ENCODE data around the gene CBY1.

CBY1 gene

DNA sequence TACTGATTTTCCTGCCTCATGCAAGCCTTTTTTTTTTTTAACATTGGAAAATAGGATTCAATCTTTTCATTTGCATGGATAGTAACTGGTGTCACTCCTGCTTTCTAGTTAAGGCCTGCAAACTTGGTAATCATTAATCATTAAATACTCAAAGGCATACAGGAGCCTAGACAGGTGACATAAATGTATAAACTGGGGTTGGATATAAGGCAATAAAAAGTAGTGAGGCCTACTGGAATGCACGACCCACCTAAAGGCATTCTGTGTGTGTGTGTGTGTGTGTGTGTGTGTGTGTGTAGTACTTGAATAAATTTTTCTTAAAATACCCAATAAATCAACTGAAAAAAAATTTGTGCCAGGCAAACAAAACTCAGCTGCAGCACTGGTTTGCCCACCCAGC is 33.2 kb downstream of the CBY1 start:
- no CpG with 5 or more reads among the region's 1 CpG for WGBS, 2 experiments (ENCODE audit: insufficient coverage in 2 of 2)
- Histone ChIP-seq H3K4me3 (ENCODE audit: extremely low read depth, insufficient read depth, low read length, poor library complexity, severe bottlenecking) (no peak overlapping the region), H3K27ac (ENCODE audit: low read depth, low read length, severe bottlenecking) (no peak overlapping the region), H3K4me1 (ENCODE audit: control insufficient read depth, insufficient read depth, low read length, poor library complexity, severe bottlenecking) (no peaks in the 10 kb centered on the region), H3K9me3 (ENCODE audit: control insufficient read depth, low read length) (no peaks in the 10 kb centered on the region), H3K36me3 (ENCODE audit: control insufficient read depth, insufficient read depth, low read length) (peaks cover 80% of the 10 kb centered on the region)

DNA sequence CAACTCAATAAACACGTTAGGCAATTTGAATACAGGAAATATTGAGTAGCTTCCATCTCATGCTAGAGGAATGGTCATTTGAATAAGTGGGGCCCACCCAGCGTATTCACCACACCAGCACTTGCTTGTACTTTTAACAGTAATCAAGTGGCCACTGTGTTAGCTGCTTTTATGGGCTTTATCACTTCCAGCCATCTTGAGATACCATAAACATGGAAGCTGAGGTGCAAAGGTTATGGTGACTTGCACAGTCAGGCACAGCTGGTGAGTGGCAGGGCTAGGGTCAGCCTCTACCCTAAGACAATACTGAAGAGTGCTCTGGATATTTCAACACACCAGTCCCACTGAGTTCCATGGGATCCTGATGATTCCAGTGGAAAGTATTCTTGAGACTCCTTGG is 37.6 kb downstream of the CBY1 start:
- Histone ChIP-seq H3K27ac (ENCODE audit: low read depth, low read length, severe bottlenecking) (no peak overlapping the region), H3K9me3 (ENCODE audit: control insufficient read depth, low read length) (no peaks in the 10 kb centered on the region), H3K4me1 (ENCODE audit: control insufficient read depth, insufficient read depth, low read length, poor library complexity, severe bottlenecking) (peaks cover 19% of the 10 kb centered on the region), H3K4me3 (ENCODE audit: extremely low read depth, insufficient read depth, low read length, poor library complexity, severe bottlenecking) (no peak overlapping the region), H3K36me3 (ENCODE audit: control insufficient read depth, insufficient read depth, low read length) (peaks cover 67% of the 10 kb centered on the region)
- no CpG with 5 or more reads among the region's 2 CpGs for WGBS, 2 experiments (ENCODE audit: insufficient coverage in 2 of 2)

DNA sequence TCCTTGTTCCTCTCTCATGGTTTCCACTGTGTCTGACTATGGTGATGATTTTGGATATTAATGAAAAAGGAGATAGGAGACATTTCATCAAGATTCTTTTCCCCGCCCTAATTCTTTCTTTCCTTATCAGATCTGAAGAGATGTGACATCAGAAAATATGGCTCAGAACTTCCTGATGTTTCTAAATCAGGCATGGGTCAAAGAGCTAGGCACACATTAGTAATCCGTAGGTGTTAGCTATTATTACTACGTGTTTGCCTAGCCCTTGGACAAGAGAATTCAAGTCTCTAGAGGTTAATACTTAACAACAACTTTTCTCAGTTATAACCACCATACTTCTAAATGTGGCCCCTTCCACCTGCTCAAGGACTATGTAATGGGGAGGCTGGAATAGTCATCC is 38.5 kb downstream of the CBY1 start:
- Histone ChIP-seq H3K36me3 (ENCODE audit: control insufficient read depth, insufficient read depth, low read length) (peaks cover 66% of the 10 kb centered on the region), H3K27ac (ENCODE audit: low read depth, low read length, severe bottlenecking) (no peak overlapping the region), H3K4me3 (ENCODE audit: extremely low read depth, insufficient read depth, low read length, poor library complexity, severe bottlenecking) (no peak overlapping the region), H3K9me3 (ENCODE audit: control insufficient read depth, low read length) (no peaks in the 10 kb centered on the region), H3K4me1 (ENCODE audit: control insufficient read depth, insufficient read depth, low read length, poor library complexity, severe bottlenecking) (peaks cover 23% of the 10 kb centered on the region)
- 83% methylated on average over 2 of the region's 3 CpGs; no CpG with 5 or more reads in 1 of the 2 experiments for WGBS, 2 experiments (ENCODE audit: insufficient coverage in 2 of 2)

DNA sequence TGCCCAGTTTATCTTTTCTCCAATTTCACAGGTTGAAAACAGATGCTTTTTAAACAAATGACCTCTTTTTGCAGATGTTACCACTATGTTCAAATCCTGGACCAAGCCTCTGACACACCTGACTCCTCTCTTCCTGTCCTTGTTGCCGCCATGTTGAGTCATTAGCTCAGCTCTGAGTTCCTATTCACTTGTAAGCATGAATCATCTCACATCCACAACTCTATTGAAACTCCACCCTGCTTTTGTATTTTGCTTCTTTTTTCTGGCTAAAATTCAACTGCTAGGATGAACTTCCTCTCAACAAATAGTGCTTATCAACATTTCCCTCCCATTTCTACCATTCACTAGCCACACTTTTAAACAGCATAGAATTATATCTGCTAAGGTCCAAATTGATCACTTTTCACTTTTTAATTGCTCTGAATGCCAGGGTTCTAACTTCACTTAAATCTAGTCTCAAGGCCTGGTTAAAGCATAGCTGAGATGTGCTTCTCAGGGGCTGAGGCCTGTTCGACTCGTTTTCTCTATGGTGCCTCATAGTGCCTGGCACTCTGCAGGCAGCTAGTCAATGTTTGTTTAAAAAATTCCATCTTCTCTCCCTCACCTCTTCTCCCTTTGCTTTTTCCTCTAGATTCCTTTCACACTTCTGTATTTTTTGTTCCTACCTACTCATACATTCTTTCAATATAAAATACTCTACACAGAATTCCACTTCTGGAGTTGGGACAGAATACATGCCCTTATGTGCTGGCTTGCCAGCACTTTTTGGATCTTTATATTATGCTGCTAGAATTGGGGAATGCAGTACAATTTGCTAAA is 40.4 kb downstream of the CBY1 start:
- peaks cover 23% of the 10 kb centered on the region for H3K4me1 ChIP-seq (ENCODE audit: control insufficient read depth, insufficient read depth, low read length, poor library complexity, severe bottlenecking)
- H3K9me3 ChIP-seq (ENCODE audit: control insufficient read depth, low read length), result no peaks in the 10 kb centered on the region
- H3K27ac ChIP-seq (ENCODE audit: low read depth, low read length, severe bottlenecking), result peak overlapping the region; percentile 80
- 68 to 71% methylated on average over 3 of the region's 3 CpGs for WGBS, 2 experiments (ENCODE audit: insufficient coverage in 2 of 2)
- no peak overlapping the region for H3K4me3 ChIP-seq (ENCODE audit: extremely low read depth, insufficient read depth, low read length, poor library complexity, severe bottlenecking)
- H3K36me3 ChIP-seq (ENCODE audit: control insufficient read depth, insufficient read depth, low read length), result peaks cover 50% of the 10 kb centered on the region

DNA sequence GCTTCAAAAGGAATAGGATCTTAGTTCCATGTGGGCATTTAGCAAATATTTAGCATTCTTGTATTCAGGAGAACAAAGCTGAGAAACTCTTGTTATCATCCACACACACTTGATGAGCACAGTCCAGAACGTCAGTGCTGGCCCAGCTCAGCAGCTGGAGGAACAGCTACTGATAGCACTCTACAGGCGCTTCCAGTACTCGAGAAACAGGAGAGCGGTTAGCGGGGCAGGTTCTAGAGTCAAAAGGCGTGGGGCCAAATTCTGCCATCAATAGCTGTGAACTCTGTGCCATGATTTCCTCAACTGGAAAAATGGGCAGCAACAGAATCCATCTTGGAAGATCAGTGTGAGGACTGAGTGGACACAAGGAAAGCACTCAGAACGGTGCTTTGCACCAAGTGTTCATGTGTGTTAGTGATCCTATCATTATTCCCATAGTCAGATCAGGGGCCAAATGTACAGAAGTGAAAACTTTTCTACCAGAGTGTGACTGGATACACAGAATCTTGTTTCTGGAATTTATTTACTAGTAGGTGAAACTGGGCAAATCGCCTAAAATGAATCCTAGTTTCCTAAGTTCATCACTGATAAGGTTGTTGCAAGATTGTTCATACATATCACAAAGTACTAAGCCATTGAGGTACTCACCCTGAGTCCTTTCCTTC is 41.1 kb downstream of the CBY1 start:
- no peaks in the 10 kb centered on the region for H3K9me3 ChIP-seq (ENCODE audit: control insufficient read depth, low read length)
- H3K4me1 ChIP-seq (ENCODE audit: control insufficient read depth, insufficient read depth, low read length, poor library complexity, severe bottlenecking), result peaks cover 23% of the 10 kb centered on the region
- peaks cover 45% of the 10 kb centered on the region for H3K36me3 ChIP-seq (ENCODE audit: control insufficient read depth, insufficient read depth, low read length)
- peak overlapping the region; percentile 6 for H3K4me3 ChIP-seq (ENCODE audit: extremely low read depth, insufficient read depth, low read length, poor library complexity, severe bottlenecking)
- H3K27ac ChIP-seq (ENCODE audit: low read depth, low read length, severe bottlenecking), result peak overlapping the region; percentile 80
- WGBS, 2 experiments (ENCODE audit: insufficient coverage in 2 of 2), result 82 to 93% methylated on average over 6 to 7 of the region's 8 CpGs

DNA sequence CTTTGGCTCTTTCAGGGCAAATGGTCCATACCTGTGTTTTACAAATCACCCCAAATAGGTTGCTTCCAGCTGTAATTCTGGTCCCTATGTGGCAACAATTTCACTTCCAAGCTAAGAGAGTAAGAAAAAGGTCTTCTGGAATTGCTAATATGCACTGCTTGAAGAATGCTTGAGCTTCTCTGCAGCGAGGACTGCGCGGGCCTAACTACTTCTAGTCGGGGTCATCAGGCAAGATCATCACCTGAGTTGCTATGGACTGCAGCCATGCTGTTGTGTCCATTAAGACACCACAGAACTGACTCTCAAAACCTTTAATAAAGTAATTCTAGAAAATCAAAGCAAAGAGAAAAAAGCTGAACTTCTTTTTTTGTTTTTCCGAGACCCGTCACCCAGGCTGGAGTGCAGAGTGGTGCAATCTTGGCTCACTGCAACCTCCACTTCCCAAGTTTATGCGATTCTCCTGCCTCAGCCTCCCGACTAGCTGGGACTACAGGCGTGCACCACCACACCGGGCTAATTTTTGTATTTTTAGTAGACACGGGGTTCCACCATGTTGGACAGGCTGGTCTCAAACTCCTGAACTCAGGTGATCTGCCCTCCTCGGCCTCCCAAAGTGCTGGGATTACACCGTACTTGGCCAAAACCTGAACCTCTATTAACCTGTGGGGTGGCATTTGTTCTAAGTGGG is 42.1 kb downstream of the CBY1 start:
- H3K4me1 ChIP-seq (ENCODE audit: control insufficient read depth, insufficient read depth, low read length, poor library complexity, severe bottlenecking), result peaks cover 23% of the 10 kb centered on the region
- WGBS, 2 experiments (ENCODE audit: insufficient coverage in 2 of 2), result 94 to 98% methylated on average over 8 to 11 of the region's 13 CpGs

DNA sequence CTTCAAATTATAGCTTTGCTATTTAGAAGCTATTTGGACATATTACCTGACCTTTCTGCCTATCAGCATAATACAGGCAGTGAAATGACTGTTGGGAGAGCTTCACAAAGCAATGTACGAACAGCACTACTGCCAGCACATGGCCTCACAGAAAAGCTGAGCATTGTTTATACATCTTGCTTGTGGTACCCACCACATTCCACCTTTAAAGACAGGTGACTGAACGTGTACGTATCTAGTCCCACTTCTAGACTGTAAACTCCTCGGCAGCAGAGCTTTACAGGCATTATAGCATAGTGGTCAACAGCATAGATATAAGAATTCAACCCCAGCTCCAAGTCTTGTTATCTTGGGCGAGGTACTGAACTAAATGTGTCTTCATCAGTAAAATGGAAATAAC is 42.7 kb downstream of the CBY1 start:
- Histone ChIP-seq H3K27ac (ENCODE audit: low read depth, low read length, severe bottlenecking) (no peak overlapping the region), H3K9me3 (ENCODE audit: control insufficient read depth, low read length) (no peaks in the 10 kb centered on the region), H3K36me3 (ENCODE audit: control insufficient read depth, insufficient read depth, low read length) (peaks cover 41% of the 10 kb centered on the region), H3K4me1 (ENCODE audit: control insufficient read depth, insufficient read depth, low read length, poor library complexity, severe bottlenecking) (peaks cover 23% of the 10 kb centered on the region), H3K4me3 (ENCODE audit: extremely low read depth, insufficient read depth, low read length, poor library complexity, severe bottlenecking) (peak overlapping the region; percentile 84)
- 93 to 100% methylated on average over 2 to 4 of the region's 5 CpGs for WGBS, 2 experiments (ENCODE audit: insufficient coverage in 2 of 2)

More for the DNA sequence above, 42.1 kb downstream of the CBY1 start:
- H3K9me3 ChIP-seq (ENCODE audit: control insufficient read depth, low read length), result no peaks in the 10 kb centered on the region
- H3K36me3 ChIP-seq (ENCODE audit: control insufficient read depth, insufficient read depth, low read length), result peaks cover 41% of the 10 kb centered on the region
- peak overlapping the region; percentile 84 for H3K4me3 ChIP-seq (ENCODE audit: extremely low read depth, insufficient read depth, low read length, poor library complexity, severe bottlenecking)
- no peak overlapping the region for H3K27ac ChIP-seq (ENCODE audit: low read depth, low read length, severe bottlenecking)

DNA sequence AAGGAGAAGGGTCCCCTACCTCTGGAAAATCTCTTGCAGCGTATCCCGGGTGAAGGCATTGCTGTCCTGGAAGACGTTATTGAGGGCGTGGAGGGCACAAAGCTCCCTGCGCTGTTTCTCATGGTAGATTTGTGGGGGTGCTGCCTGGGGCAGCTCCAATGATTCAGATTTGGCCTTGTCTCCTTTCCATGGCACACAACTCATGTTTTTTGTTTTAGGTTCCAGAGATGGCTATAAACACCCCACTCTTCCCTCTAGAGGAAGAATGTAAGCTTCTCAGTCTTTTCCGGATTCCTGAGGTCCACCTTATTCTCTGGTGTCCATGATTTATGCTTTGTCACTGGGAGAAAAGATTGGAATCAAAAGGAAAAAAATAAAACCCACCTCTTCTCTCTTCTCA is 43.3 kb downstream of the CBY1 start:
- 33 to 39% methylated on average over 2 to 3 of the region's 6 CpGs for WGBS, 2 experiments (ENCODE audit: insufficient coverage in 2 of 2)
- peak overlapping the region; percentile 84 for H3K4me3 ChIP-seq (ENCODE audit: extremely low read depth, insufficient read depth, low read length, poor library complexity, severe bottlenecking)
- H3K27ac ChIP-seq (ENCODE audit: low read depth, low read length, severe bottlenecking), result peak overlapping the region; percentile 86
- H3K4me1 ChIP-seq (ENCODE audit: control insufficient read depth, insufficient read depth, low read length, poor library complexity, severe bottlenecking), result peaks cover 26% of the 10 kb centered on the region
- H3K9me3 ChIP-seq (ENCODE audit: control insufficient read depth, low read length), result no peaks in the 10 kb centered on the region
- peaks cover 35% of the 10 kb centered on the region for H3K36me3 ChIP-seq (ENCODE audit: control insufficient read depth, insufficient read depth, low read length)

DNA sequence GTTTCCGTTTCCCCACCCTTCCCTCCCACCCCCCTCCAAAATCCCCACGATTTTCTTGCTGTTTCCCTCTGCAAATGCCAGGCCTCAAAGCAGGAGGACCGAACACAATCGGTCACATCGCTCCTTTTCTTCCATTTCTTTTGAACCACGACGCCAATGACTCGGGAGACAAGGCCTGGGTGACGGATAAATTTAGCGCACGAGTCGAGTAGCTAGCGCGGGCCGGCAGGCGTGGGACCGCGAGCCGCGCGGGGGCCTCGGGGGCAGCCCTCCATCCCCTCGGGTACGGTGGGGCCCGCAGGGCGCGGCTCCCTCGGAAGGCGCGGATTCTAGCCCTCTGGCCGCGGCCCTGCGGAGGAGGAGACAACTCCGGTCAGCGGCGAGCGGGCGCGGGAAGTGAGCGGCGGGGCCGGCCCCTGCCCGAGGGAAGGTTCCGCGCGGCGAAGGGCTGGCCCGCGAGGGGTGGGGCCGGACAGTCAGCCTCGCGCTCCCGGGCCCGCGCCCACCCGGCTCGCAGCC is 43.9 kb downstream of the CBY1 start:
- WGBS, 2 experiments (ENCODE audit: insufficient coverage in 2 of 2), result 0 to 1% methylated on average over 46 to 47 of the region's 57 CpGs
- Histone ChIP-seq H3K4me3 (ENCODE audit: extremely low read depth, insufficient read depth, low read length, poor library complexity, severe bottlenecking) (peak overlapping the region; percentile 84), H3K36me3 (ENCODE audit: control insufficient read depth, insufficient read depth, low read length) (peaks cover 30% of the 10 kb centered on the region), H3K9me3 (ENCODE audit: control insufficient read depth, low read length) (no peaks in the 10 kb centered on the region), H3K27ac (ENCODE audit: low read depth, low read length, severe bottlenecking) (peak overlapping the region; percentile 86), H3K4me1 (ENCODE audit: control insufficient read depth, insufficient read depth, low read length, poor library complexity, severe bottlenecking) (peaks cover 27% of the 10 kb centered on the region)

DNA sequence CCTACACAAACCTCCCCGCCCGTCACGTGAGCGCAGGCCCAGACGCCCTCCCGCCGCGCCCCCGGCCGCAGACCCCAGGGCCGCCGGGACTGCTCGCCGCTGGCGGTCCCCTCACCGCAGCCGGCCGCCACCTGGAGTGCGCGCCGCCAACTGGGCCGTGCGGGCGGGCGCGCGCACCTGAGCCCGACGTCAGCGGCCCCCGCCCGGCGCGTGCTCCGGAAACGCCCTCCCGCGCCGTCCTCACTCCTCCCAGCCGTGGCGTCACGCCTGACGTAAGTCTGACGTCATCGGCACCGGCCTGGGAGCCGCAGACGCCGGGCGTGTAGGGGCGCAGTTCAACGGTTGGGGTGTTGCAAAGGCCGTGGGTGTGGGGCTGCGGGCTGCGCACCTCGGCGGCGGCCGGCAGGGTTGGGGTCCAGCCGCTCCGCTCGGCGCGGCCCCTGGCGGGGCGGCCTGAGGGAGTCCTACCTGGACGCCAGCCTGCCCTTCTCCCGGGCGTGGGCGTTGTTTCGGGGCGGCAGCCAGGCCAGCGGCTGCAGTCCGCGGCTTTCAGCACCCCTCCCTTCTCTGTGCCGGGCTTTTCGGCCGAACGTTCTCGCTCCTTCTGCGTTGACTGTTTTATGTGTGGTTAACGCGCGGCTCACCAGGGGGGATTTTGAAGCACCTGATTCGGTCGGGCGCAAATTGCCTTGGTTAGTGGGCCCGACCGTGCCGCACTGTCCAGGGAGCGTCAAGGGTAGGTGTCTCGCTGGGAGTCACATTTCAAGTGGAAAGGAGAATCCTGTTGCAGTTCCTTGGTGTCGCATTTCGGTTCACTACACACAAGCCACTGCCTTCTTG is 44.6 kb downstream of the CBY1 start, which contains the start of gene JOSD1:
TSS of gene JOSD1 (minus strand) at position 155 of the 840 bp plus-strand sequence. CDS start 956 bp downstream, outside the sequence.
- peak within 1 kb of the TSS; percentile 84 for H3K4me3 ChIP-seq (ENCODE audit: extremely low read depth, insufficient read depth, low read length, poor library complexity, severe bottlenecking)
- H3K36me3 ChIP-seq (ENCODE audit: control insufficient read depth, insufficient read depth, low read length), result peaks cover 23% of the 10 kb centered on the region
- no peaks in the 10 kb centered on the region for H3K9me3 ChIP-seq (ENCODE audit: control insufficient read depth, low read length)
- WGBS, 2 experiments (ENCODE audit: insufficient coverage in 2 of 2), result 0% methylated on average over 62 to 75 of the region's 94 CpGs
- peak within 1 kb of the TSS; percentile 86 for H3K27ac ChIP-seq (ENCODE audit: low read depth, low read length, severe bottlenecking)
- peaks cover 27% of the 10 kb centered on the region for H3K4me1 ChIP-seq (ENCODE audit: control insufficient read depth, insufficient read depth, low read length, poor library complexity, severe bottlenecking)

All from mesodermal cell (in vitro differentiated cells).